ENCODE data around the gene KIAA0040.
A peak's percentile ranks its signal among the peaks of the same experiment; 100 is the strongest.
"Not testable (repeated sequence)": the region's sequence is repeated elsewhere in the genome, so short reads cannot be mapped to it uniquely, and the experiment has no call there.

KIAA0040 gene

DNA sequence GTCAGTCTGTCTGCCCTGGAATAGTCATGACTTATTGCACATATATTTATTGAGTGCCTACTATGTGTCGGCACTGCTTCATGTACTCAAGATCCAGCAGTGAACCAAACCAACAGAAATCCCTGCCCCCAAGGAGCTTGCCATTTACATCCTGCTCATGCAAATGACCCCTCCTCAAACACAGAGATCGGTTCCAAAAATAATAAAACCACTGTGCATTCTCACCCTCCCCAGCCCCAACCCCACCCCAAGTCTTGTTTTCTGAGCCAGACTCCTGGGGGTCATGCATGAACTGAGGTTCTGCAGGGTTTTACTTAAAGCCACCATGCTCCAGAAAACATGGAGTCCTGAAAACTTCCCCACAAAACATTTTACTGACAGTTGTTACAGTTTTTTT is 61.9 kb downstream of the KIAA0040 start:
- Histone ChIP-seq H3K36me3 (replicated peaks) (no peaks in the 10 kb centered on the region), H3K9me3 (no peaks in the 10 kb centered on the region), H3K27me3 (ENCODE audit: low read depth) (peaks cover 2% of the 10 kb centered on the region), H3K4me3 (no peak overlapping the region), H3K4me1 (peaks cover 18% of the 10 kb centered on the region)
- no peak for DNase-seq (ENCODE audit: low spot score in 2 of 2)
- in situ Hi-C loops (cut with MboI; ENCODE audit: low sequenced_read_pairs) = no loop called here

- H3K36me3 ChIP-seq (replicated peaks) = no peaks in the 10 kb centered on the region
- H3K4me1 ChIP-seq = peaks cover 18% of the 10 kb centered on the region
- peak; percentile 31 to 58 for DNase-seq (ENCODE audit: low spot score in 2 of 2)
- H3K27me3 ChIP-seq (ENCODE audit: low read depth) = no peaks in the 10 kb centered on the region; the same call in 1 of the 2 replicates
- in situ Hi-C loops (cut with MboI; ENCODE audit: low sequenced_read_pairs) = no loop called here
- H3K9me3 ChIP-seq = no peaks in the 10 kb centered on the region
- no peak overlapping the region for H3K4me3 ChIP-seq
These were observed 62.5 kb downstream of the KIAA0040 start for GRCh38 chr1:175129997-175130648.

- in situ Hi-C loops (cut with MboI; ENCODE audit: low sequenced_read_pairs) = no loop called here
- Histone ChIP-seq H3K36me3 (replicated peaks) (no peaks in the 10 kb centered on the region), H3K9me3 (no peaks in the 10 kb centered on the region), H3K4me3 (no peak overlapping the region), H3K27me3 (ENCODE audit: low read depth) (no peaks in the 10 kb centered on the region; the same call in 1 of the 2 replicates), H3K4me1 (peaks cover 18% of the 10 kb centered on the region)
- peak in 1 of 2 experiments; percentile 26 for DNase-seq (ENCODE audit: low spot score in 2 of 2)
These were observed 63.0 kb downstream of the KIAA0040 start for GRCh38 chr1:175129644-175129996.

DNA sequence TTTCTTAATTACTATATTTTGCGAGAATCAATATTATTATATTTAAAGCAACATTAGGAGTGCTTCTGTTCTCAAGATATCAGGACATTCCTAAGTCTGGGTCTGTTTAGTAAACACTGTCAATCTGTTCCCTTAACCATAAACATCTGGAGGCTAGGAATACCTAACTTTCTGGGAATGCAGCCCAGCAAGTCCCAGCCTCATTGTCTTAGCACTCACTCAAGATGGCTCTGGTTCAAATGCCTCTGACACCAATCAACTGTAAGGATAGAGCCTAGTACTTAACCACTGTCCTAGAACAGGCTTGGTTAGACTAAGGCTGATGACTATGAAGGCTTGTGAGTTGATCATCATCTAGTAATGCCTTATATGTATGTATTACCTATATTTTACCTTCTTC is 63.4 kb downstream of the KIAA0040 start:
- H3K36me3 ChIP-seq (replicated peaks) = no peaks in the 10 kb centered on the region
- no peaks in the 10 kb centered on the region for H3K9me3 ChIP-seq
- no peaks in the 10 kb centered on the region for H3K27me3 ChIP-seq (ENCODE audit: low read depth)
- in situ Hi-C loops (cut with MboI; ENCODE audit: low sequenced_read_pairs) = no loop called here
- no peak overlapping the region for H3K4me3 ChIP-seq
- no peak for DNase-seq (ENCODE audit: low spot score in 2 of 2)
- H3K4me1 ChIP-seq = peaks cover 18% of the 10 kb centered on the region

DNA sequence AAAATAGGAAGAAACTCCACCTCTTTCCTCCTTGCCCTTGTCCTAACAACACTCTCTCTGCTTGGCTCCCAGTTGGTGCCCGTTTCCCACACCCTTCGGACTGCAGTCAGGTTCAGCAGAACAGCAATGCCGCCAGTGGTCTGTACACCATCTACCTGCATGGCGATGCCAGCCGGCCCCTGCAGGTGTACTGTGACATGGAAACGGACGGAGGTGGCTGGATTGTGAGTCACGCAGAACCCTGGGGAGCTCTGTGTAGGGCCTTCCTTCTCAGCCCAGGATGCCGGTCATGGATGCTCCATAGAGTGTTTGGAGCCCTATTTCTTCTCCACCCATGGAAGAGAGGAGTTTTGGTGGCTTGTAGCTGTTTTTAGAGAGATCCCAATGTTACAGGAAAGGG is 64.1 kb downstream of the KIAA0040 start:
- Histone ChIP-seq H3K4me1 (peaks cover 18% of the 10 kb centered on the region), H3K36me3 (replicated peaks) (no peaks in the 10 kb centered on the region), H3K4me3 (no peak overlapping the region), H3K9me3 (no peaks in the 10 kb centered on the region), H3K27me3 (ENCODE audit: low read depth) (no peaks in the 10 kb centered on the region)
- DNase-seq (ENCODE audit: low spot score in 2 of 2) = no peak
- in situ Hi-C loops (cut with MboI; ENCODE audit: low sequenced_read_pairs) = no loop called here

GRCh38 chr1:175127565-175127964 is 65.0 kb downstream of the KIAA0040 start:
- Histone ChIP-seq H3K9me3 (no peaks in the 10 kb centered on the region), H3K36me3 (replicated peaks) (no peaks in the 10 kb centered on the region), H3K27me3 (ENCODE audit: low read depth) (no peaks in the 10 kb centered on the region), H3K4me1 (peaks cover 18% of the 10 kb centered on the region), H3K4me3 (no peak overlapping the region)
- no peak for DNase-seq (ENCODE audit: low spot score in 2 of 2)
- in situ Hi-C loops (cut with MboI; ENCODE audit: low sequenced_read_pairs) = no loop called here

DNA sequence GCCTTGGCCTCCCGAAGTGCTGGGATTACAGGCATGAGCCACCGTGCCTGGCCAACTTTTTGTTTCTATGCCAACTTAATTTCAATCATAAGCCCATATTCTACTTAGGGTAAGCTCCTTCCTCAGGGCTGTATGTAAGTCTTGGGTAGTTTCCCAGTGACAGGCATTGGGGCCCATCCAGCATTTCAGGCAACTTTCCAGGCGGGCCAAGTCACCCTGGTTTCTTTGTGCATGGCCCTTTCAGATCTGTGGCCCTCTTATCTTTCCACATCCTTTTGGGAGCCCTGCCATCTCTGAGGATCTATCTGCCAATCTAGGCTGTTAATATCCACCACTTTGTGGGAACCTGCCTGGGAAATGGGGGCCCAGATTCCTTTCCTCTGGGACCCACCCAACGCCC is 66.2 kb downstream of the KIAA0040 start:
- Histone ChIP-seq H3K4me1 (peaks cover 18% of the 10 kb centered on the region), H3K4me3 (no peak overlapping the region), H3K36me3 (replicated peaks) (no peaks in the 10 kb centered on the region), H3K27me3 (ENCODE audit: low read depth) (no peaks in the 10 kb centered on the region), H3K9me3 (no peaks in the 10 kb centered on the region)
- in situ Hi-C loops (cut with MboI; ENCODE audit: low sequenced_read_pairs) = no loop called here
- DNase-seq (ENCODE audit: low spot score in 2 of 2) = no peak

GRCh38 chr1:175124861-175125260 is 67.7 kb downstream of the KIAA0040 start:
- no peak for DNase-seq (ENCODE audit: low spot score in 2 of 2)
- in situ Hi-C loops (cut with MboI; ENCODE audit: low sequenced_read_pairs) = no loop called here
- Histone ChIP-seq H3K27me3 (ENCODE audit: low read depth) (no peaks in the 10 kb centered on the region), H3K4me1 (peaks cover 10% of the 10 kb centered on the region), H3K36me3 (replicated peaks) (no peaks in the 10 kb centered on the region), H3K9me3 (no peaks in the 10 kb centered on the region), H3K4me3 (no peak overlapping the region)

DNA sequence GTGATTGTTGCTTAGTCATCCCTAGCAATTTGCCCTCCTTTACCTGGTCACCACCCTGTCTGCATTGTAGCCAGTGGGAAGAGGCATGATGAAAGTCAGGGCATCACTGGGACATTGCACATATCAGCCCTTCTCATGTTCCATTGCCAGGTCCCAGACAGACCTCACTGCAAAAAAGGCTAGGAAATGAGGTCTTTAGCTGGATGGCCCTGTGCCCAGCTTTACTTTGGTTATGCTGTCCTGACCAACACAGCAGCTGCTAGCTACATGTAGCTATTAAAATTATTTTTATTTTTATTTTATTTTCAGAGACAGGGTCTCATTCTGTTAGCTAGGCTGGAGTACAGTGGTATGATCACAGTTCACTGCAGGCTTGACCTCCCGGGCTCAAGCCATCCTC is 72.1 kb downstream of the KIAA0040 start:
- no peaks in the 10 kb centered on the region for H3K27me3 ChIP-seq (ENCODE audit: low read depth)

DNA sequence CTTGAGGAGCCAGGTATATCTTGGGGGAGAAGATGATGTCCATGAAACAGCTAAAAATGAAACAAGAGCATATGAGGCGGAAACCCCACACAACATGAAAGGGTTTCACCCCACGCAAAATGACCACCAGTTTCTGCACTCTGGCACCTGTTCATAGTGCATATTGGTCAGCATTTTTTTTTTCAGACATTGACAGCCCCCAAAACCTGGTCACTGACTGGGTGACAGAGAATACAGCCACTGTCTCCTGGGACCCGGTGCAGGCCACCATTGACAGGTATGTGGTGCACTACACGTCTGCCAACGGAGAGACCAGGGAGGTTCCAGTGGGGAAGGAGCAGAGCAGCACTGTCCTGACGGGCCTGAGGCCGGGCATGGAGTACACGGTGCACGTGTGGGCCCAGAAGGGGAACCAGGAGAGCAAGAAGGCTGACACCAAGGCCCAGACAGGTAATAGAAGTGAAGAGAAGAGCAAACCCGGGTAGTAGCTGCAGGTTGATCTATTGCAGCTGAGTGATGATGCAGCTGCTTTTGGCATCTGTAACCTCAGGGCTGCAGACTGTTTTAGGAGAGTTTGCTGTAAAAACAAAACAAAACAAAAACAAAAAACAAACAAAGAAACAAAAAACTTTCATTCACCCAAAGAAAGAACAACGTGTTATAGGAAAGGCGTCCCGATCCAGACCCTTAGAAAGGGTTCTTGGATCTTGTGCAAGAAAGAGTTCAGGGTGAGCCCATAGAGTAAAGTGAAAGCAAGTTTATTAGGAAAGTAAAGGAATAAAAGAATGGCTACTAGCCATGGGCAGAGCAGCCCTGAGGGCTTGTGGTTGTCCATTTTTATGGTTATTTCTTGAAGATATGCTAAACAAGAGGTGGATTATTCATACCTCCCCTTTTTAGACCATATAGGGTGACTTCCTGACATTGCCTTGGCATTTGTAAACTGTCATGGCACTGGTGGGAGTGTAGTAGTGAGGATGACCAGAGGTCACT is 73.9 kb downstream of the KIAA0040 start:
- Histone ChIP-seq H3K4me1 (peaks cover 3% of the 10 kb centered on the region; the same call in 1 of the 2 replicates), H3K4me3 (no peak overlapping the region), H3K9me3 (no peaks in the 10 kb centered on the region), H3K27me3 (ENCODE audit: low read depth) (no peaks in the 10 kb centered on the region), H3K36me3 (replicated peaks) (no peaks in the 10 kb centered on the region)
- no peak for DNase-seq (ENCODE audit: low spot score in 2 of 2)
- in situ Hi-C loops (cut with MboI; ENCODE audit: low sequenced_read_pairs) = no loop called here

More for the DNA sequence above, 72.1 kb downstream of the KIAA0040 start:
- DNase-seq (ENCODE audit: low spot score in 2 of 2) = no peak
- in situ Hi-C loops (cut with MboI; ENCODE audit: low sequenced_read_pairs) = no loop called here
- peaks cover 3% of the 10 kb centered on the region; the same call in 1 of the 2 replicates for H3K4me1 ChIP-seq
- H3K4me3 ChIP-seq = no peak overlapping the region
- H3K36me3 ChIP-seq (replicated peaks) = no peaks in the 10 kb centered on the region
- H3K9me3 ChIP-seq = no peaks in the 10 kb centered on the region

DNA sequence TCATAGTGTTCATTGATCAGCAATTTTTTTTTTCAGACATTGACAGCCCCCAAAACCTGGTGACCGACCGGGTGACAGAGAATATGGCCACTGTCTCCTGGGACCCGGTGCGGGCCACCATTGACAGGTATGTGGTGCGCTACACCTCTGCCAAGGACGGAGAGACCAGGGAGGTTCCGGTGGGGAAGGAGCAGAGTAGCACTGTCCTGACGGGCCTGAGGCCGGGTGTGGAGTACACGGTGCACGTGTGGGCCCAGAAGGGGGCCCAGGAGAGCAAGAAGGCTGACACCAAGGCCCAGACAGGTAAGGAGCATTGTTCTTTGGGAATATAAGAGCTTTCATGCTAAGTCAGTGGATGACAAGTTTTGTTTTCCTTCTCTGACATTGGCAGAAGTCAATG is 75.7 kb downstream of the KIAA0040 start:
- no peak for DNase-seq (ENCODE audit: low spot score in 2 of 2)
- H3K4me1 ChIP-seq = peaks cover 3% of the 10 kb centered on the region; the same call in 1 of the 2 replicates
- H3K9me3 ChIP-seq = no peaks in the 10 kb centered on the region
- H3K4me3 ChIP-seq = no peak overlapping the region
- in situ Hi-C loops (cut with MboI; ENCODE audit: low sequenced_read_pairs) = no loop called here
- H3K27me3 ChIP-seq (ENCODE audit: low read depth) = no peaks in the 10 kb centered on the region
- no peaks in the 10 kb centered on the region for H3K36me3 ChIP-seq (replicated peaks)

DNA sequence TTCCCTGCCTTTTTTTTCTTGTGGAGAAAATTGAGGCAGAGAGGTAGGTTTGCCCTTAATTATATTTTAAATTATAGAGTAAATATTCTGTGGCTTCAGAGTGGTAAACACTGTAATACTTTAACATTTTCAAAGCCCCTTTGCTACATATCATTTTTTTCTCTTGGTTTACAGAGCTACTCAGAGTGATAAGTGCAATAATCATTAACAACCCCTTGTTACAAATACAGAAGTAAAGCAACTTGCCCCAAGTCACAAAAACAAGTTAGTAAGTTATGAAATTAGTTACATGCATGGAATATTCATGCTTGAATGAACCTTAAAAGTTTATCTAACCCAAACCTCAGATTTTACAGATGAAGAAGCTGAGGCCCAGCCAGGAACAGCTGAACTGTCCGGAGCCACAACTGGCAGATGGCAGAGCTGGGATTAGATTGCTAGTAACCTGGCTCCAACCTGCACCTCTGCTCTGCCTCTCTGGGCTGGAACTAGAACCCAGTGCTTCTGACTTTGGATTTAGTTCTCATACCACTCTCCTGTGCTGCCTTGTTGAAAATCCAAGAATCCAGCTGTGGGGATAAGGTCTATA is 76.3 kb downstream of the KIAA0040 start:
- Histone ChIP-seq H3K4me3 (no peak overlapping the region), H3K36me3 (replicated peaks) (no peaks in the 10 kb centered on the region), H3K9me3 (no peaks in the 10 kb centered on the region), H3K4me1 (peaks cover 3% of the 10 kb centered on the region; the same call in 1 of the 2 replicates), H3K27me3 (ENCODE audit: low read depth) (no peaks in the 10 kb centered on the region)
- in situ Hi-C loops (cut with MboI; ENCODE audit: low sequenced_read_pairs) = no loop called here
- no peak for DNase-seq (ENCODE audit: low spot score in 2 of 2)

GRCh38 chr1:175114996-175115395 is 77.6 kb downstream of the KIAA0040 start:
- Histone ChIP-seq H3K27me3 (ENCODE audit: low read depth) (no peaks in the 10 kb centered on the region), H3K4me1 (peaks cover 3% of the 10 kb centered on the region; the same call in 1 of the 2 replicates), H3K9me3 (no peaks in the 10 kb centered on the region), H3K36me3 (replicated peaks) (no peaks in the 10 kb centered on the region), H3K4me3 (no peak overlapping the region)
- DNase-seq (ENCODE audit: low spot score in 2 of 2) = no peak
- in situ Hi-C loops (cut with MboI; ENCODE audit: low sequenced_read_pairs) = no loop called here

DNA sequence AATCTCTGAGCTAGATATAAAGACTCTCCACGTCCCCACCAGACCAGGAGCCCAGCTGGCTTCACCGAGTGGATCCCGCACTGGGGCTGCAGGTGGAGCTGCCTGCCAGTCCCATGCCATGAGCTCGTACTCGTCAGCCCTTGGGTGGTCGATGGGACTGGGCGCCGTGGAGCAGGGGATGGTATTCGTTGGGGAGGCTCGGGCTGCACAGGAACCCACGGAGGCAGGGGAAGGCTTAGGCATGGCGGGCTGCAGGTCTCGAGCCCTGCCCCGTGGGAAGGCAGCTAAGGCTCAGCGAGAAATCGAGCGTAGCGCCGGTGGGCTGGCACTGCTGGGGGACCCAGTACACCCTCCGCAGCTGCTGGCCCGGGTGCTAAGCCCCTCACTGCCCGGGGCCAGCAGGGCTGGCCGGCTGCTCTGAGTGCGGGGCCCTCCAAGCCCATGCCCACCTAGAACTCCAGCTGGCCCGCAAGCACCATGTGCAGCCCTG is 84.2 kb downstream of the KIAA0040 start:
- H3K4me3 ChIP-seq; H3K9me3 ChIP-seq; DNase-seq (ENCODE audit: low spot score in 2 of 2); H3K36me3 ChIP-seq (replicated peaks); in situ Hi-C loops (cut with MboI; ENCODE audit: low sequenced_read_pairs); H3K4me1 ChIP-seq; H3K27me3 ChIP-seq (ENCODE audit: low read depth): not testable (repeated sequence)

Measured in HAP-1 (cell line).